Central memory CD8-positive, alpha-beta T cell (primary cell): ENCODE data around the gene REL.

Source experiments
- ATAC-seq: fragments of 150-1000 bp; cut with Tn5 transposase; replicated peaks from 2 replicates; pipeline ENCODE4 v1.10.0; 2022; ENCODE audit warnings: mild to moderate bottlenecking, moderate FRiP score, moderate number of reproducible peaks; ENCODE audit not compliant: poor library complexity, severe bottlenecking; ENCODE audit errors: extremely low read depth
- DNase-seq, 2 donors: peaks; one replicate each; pipeline ENCODE4 v3.0.0; 2021; ENCODE audit warnings: low spot score in 2 of 2
- H3K27ac Mint-ChIP-seq: one replicate; pipeline ENCODE4 v1.8.0; 2022; ENCODE audit warnings: low read depth, mild to moderate bottlenecking, moderate library complexity, mixed read lengths
- H3K27me3 Mint-ChIP-seq: one replicate; pipeline ENCODE4 v1.8.0; 2022; ENCODE audit warnings: mixed read lengths
- H3K36me3 Mint-ChIP-seq: one replicate; pipeline ENCODE4 v1.8.0; 2022; ENCODE audit warnings: mild to moderate bottlenecking, moderate library complexity, mixed read lengths; ENCODE audit not compliant: insufficient read depth
- H3K4me1 Mint-ChIP-seq: one replicate; pipeline ENCODE4 v1.8.0; 2022; ENCODE audit warnings: mixed read lengths
- H3K4me3 Mint-ChIP-seq: one replicate; pipeline ENCODE4 v1.8.0; 2022; ENCODE audit warnings: mild to moderate bottlenecking, moderate library complexity, mixed read lengths
- H3K9me3 Mint-ChIP-seq: one replicate; pipeline ENCODE4 v1.8.0; 2022; ENCODE audit warnings: mixed read lengths

The REL gene

DNA sequence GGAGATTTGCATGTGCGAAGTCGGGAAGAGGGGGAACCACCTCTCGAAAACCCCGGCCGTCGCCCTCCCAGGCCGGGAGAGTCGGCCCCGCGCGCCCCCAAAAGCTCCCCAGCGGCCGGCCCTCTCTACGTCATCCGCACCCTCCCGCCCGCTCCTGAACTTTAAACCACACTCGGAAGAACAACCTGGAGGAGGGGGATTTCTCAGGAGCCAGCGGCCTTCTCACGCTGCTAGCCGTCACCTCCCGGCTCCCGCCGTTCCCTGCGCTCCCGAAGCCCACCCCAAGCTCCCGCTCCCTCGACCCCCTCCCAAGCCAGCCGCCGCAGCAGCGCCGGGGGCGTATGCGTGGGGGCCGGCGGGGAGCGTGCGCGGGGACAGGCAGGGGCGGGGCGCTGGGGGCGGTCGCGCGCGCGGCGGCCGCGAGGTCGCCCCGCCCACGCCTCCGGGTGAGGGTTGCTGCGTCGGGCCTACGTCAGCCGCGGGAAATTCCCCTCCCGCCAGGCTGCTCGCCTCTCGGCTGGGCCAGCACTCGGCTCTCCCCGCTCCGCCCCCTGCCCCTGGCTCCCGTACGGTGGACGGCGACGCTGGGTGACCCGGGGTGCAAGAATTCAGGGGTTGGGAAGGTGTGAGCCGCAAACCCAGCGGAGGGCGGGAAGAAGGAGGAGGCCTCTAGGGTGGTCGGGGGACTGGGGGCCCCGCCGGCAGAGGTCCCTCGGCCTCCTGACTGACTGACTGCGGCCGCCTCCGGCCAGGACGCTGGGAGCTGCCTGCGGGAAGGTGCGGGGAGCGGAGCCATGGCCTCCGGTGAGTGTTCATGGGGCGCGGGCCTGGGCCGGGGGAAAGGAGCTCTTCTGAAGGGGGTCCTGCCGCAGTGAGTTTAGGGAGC, at the start of gene REL:
REL (plus strand) TSS at position 528 of the 886 bp plus-strand sequence; CDS start at position 795, 267 bp downstream.
- ATAC-seq = peak; percentile 88
- Mint-ChIP-seq H3K27ac (peak within 1 kb of the TSS; percentile 99), H3K9me3 (no peaks in the 10 kb centered on the region), H3K4me3 (peak within 1 kb of the TSS; percentile 93), H3K4me1 (peaks cover 36% of the 10 kb centered on the region), H3K27me3 (no peaks in the 10 kb centered on the region), H3K36me3 (peaks cover 28% of the 10 kb centered on the region)
- DNase-seq = peak; percentile 75 to 85

DNA sequence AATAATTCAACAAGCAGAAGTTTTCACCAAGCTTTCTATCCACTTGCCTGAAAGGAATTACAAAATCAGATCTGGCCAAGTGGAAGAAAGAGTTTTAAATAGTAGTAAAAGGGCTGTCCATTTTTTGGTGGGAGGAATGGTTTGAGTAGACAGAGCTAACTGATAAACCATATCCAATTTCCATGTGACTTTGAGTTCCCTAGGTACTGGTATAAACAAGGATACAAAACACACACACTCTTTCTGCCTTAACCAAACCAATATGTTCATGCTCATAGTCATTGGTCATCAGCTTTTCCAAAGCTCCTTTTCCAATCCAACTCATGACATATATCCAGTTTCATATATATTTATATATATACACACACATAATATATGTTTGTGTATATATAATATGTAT, 49.5 kb upstream of the REL start:
- Mint-ChIP-seq H3K27ac (no peak overlapping the region), H3K9me3 (no peaks in the 10 kb centered on the region), H3K36me3 (peaks cover 2% of the 10 kb centered on the region), H3K27me3 (peaks cover 46% of the 10 kb centered on the region), H3K4me3 (no peak overlapping the region), H3K4me1 (peaks cover 5% of the 10 kb centered on the region)
- no peak for ATAC-seq
- no peak for DNase-seq

DNA sequence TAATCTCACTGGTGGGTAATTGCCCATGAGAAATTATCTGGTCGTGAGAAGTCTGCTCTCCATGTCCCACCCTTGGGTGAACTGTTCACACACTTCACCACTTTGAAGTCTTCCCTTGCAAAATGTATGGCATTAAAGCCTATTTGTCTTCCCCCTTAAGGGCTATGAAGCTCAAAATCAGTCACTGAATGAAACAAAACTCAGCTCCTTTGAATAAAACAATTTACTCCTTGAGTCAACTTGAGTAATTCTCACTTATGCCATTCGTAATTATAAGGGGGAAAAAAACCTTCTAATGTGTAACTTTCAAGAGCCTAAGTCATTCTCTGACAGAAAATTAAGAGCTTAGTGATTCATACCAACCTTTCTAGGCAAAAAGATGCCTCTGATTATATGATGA, 48.8 kb upstream of the REL start:
- Mint-ChIP-seq H3K4me3 (no peak overlapping the region), H3K4me1 (no peaks in the 10 kb centered on the region), H3K9me3 (no peaks in the 10 kb centered on the region), H3K27ac (no peak overlapping the region), H3K27me3 (peaks cover 46% of the 10 kb centered on the region), H3K36me3 (peaks cover 2% of the 10 kb centered on the region)
- DNase-seq = no peak
- ATAC-seq = no peak

DNA sequence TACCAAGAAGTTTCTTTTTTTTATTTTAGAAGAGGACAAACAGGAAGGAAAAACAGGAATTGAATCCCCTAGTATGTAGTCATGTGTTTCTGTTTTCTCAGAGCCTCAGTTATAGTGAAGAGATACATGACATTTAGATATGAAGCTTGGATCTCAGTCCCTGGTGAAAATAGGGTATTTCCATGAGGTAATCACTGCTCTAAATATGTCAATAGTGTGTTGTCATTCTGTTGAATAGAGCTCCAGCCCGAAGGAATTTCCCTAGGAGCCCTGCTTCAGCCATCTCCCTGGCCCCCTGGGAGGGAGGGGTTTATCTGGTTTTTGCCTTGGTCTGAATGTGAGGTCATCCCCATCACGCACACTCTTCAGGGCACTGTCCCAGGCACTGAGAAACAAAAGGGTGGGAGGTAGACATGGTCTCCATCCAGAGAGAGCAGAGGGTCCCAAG, 47.1 kb upstream of the REL start:
- ATAC-seq = no peak

DNA sequence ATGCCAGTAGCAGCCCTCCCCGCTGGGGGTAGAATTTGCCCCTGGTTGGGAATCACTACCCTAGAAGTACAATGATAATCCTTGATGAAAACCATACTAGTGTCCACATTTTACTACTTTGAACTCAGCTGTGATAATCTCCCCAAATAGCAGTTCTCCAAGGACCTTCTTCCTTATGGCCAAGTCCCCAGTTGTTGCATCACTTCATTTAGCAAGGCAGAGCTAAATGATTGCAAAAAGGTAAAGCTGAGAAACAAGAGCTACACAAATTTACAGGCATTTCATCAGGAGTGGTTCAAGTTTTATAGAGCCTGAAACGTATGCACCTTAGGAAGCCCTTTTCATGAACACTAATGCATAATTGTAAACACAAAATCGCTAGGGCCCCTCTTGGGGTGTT, 44.9 kb upstream of the REL start:
- Mint-ChIP-seq H3K36me3 (peaks cover 2% of the 10 kb centered on the region), H3K4me1 (peaks cover 9% of the 10 kb centered on the region), H3K4me3 (no peak overlapping the region), H3K27ac (no peak overlapping the region), H3K27me3 (peaks cover 30% of the 10 kb centered on the region), H3K9me3 (no peaks in the 10 kb centered on the region)
- ATAC-seq (no peak), DNase-seq (no peak)

More for the DNA sequence above, 47.1 kb upstream of the REL start:
- H3K4me3 Mint-ChIP-seq = no peak overlapping the region
- H3K9me3 Mint-ChIP-seq = no peaks in the 10 kb centered on the region
- no peaks in the 10 kb centered on the region for H3K4me1 Mint-ChIP-seq
- DNase-seq = no peak
- H3K36me3 Mint-ChIP-seq = peaks cover 2% of the 10 kb centered on the region
- H3K27me3 Mint-ChIP-seq = peaks cover 46% of the 10 kb centered on the region
- H3K27ac Mint-ChIP-seq = no peak overlapping the region

DNA sequence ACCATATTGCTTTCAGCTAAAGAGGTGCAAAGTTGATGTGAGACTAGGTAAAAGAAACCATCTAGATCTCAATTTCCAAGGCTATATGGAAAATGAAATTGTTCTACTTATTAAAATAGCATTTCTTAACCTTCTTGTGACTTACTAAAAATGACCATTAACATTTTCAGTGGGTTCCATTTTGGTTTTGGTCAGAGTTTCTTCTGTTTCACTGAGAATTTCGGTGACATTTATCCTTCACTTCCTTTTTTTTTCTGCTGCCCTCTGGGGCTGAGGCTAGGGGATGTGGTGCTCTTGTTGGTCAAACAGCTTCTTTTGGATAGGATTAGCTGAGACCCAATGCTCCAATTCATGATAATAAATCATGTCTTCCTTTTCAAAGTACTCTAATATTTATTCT, 44.3 kb upstream of the REL start:
- no peaks in the 10 kb centered on the region for H3K9me3 Mint-ChIP-seq
- DNase-seq = no peak
- H3K27me3 Mint-ChIP-seq = peaks cover 30% of the 10 kb centered on the region
- peaks cover 9% of the 10 kb centered on the region for H3K4me1 Mint-ChIP-seq
- H3K36me3 Mint-ChIP-seq = no peaks in the 10 kb centered on the region
- H3K27ac Mint-ChIP-seq = no peak overlapping the region
- ATAC-seq = no peak
- no peak overlapping the region for H3K4me3 Mint-ChIP-seq

DNA sequence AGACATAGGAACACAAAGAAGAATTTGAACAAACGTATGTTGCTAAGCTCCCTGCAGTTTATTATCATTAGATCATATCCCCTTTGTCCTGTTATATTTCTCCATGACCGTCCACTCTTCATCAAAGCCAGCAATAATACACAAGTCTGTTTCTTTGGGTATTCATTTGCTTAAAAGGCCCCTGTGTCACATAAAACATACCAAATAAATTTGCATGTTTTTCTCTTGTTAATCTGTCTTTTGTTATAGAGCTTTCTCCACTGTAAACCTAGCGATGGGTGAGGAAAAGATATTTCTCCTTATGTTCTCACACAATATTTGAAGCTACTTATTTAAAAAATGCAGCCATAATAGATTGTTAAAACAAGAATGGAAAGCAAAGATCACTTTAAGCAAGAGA, 42.9 kb upstream of the REL start:
- no peak for DNase-seq
- Mint-ChIP-seq H3K27me3 (peaks cover 26% of the 10 kb centered on the region), H3K27ac (no peak overlapping the region), H3K36me3 (no peaks in the 10 kb centered on the region), H3K4me3 (no peak overlapping the region), H3K9me3 (no peaks in the 10 kb centered on the region), H3K4me1 (peaks cover 9% of the 10 kb centered on the region)
- ATAC-seq = no peak

DNA sequence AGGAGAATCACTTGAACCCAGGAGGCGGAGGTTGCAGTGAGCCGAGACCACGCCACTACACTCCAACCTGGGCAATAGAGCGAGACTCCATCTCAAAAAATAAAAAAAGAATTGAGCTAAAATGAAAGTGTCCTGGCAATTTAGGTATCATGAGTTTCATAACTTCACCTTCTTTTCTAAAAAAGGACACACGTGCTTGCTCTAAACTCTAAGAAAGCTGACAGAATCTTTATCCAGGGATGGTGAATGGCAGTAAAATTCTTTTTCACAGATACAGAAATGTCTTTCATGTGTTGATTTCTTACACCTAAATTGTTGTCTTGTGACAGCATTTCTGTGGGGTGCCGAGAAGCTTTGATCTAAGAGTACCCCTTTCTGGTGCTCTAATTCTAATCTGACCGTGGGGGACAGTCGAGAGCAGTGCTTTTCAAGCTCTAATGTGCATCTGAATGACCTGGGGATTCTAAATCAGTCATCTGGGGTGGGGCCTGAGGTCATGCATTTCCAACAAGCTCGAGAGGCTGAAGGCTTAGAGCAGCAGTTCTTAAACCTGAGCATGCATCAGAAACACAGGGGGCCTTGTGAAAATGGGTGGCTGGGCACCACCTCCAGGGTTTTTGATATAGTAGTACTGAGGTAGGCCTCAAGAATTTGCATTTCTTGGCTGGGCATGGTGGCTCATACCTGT, 42.1 kb upstream of the REL start:
- Mint-ChIP-seq H3K4me1 (peaks cover 9% of the 10 kb centered on the region), H3K27me3 (peaks cover 18% of the 10 kb centered on the region), H3K27ac (no peak overlapping the region), H3K9me3 (no peaks in the 10 kb centered on the region), H3K4me3 (no peak overlapping the region), H3K36me3 (no peaks in the 10 kb centered on the region)
- ATAC-seq (no peak), DNase-seq (no peak)

DNA sequence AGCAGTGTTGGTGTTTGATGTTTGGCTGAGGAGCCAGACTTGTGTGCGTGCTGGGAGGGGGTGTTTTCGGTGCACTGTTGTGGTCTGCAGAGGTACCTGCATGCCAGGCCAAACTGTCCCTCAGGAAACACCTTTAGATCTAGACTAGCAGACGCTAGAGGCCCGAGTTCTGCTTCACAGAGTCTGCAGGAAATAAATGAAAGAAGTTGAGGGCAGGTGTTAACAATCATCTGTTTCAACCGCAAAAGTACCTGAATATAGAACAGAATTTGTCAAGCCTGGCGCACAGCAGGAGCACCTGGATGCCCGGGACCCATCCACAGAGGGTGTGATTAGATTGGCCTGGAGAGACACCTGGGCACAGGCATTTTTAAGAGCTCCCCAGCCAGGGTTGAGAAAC, 40.5 kb upstream of the REL start:
- H3K4me1 Mint-ChIP-seq = peaks cover 9% of the 10 kb centered on the region
- peaks cover 2% of the 10 kb centered on the region for H3K27me3 Mint-ChIP-seq
- peak overlapping the region; percentile 66 for H3K27ac Mint-ChIP-seq
- H3K36me3 Mint-ChIP-seq = no peaks in the 10 kb centered on the region
- DNase-seq = no peak
- H3K9me3 Mint-ChIP-seq = no peaks in the 10 kb centered on the region
- no peak overlapping the region for H3K4me3 Mint-ChIP-seq
- peak; percentile 60 for ATAC-seq

DNA sequence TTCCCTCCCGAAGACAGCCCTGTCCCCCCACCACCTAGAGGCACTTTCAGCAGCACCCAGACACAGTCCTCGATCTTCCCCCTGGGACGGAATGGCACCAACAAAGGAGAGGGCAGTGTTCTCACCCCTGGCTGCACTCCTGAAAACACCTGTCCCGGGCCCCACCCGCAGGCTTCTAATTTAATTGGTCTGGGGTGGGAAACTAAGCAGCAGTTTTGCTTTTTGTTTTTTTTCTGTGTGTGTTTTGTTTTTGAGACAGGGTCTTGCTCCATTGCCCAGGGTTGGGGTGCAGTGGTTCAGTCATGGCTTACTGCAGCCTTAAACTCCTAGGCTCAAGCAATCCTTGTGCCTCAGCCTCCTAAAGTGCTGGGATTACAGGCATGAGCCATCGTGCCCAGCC, 38.4 kb upstream of the REL start:
- no peaks in the 10 kb centered on the region for H3K27me3 Mint-ChIP-seq
- no peaks in the 10 kb centered on the region for H3K9me3 Mint-ChIP-seq
- peaks cover 9% of the 10 kb centered on the region for H3K4me1 Mint-ChIP-seq
- ATAC-seq (no peak), DNase-seq (no peak)
- no peak overlapping the region for H3K4me3 Mint-ChIP-seq
- no peaks in the 10 kb centered on the region for H3K36me3 Mint-ChIP-seq
- H3K27ac Mint-ChIP-seq = no peak overlapping the region

DNA sequence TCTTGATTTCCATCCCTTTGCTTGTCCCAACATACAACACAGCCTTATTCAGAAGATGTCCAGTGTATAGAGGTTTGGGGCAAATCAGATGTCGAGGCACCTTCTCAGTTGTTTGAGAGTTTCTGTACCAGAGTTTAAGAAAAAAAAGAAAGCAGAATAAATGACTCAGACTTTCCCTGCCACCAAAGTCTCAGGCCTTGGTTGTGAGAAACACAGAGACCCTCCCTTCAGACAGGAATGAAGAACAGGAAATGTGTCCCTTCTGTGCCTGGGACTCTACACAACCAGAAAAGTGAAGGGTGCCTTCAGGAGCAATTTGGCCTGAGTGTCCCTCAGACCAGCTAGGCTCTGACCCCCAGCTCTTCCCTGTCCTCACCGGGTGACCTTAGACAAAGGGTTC, 37.3 kb upstream of the REL start:
- H3K4me1 Mint-ChIP-seq = peaks cover 9% of the 10 kb centered on the region
- no peaks in the 10 kb centered on the region for H3K27me3 Mint-ChIP-seq
- no peaks in the 10 kb centered on the region for H3K9me3 Mint-ChIP-seq
- H3K27ac Mint-ChIP-seq = no peak overlapping the region
- ATAC-seq = no peak
- H3K4me3 Mint-ChIP-seq = no peak overlapping the region
- no peaks in the 10 kb centered on the region for H3K36me3 Mint-ChIP-seq
- no peak for DNase-seq

DNA sequence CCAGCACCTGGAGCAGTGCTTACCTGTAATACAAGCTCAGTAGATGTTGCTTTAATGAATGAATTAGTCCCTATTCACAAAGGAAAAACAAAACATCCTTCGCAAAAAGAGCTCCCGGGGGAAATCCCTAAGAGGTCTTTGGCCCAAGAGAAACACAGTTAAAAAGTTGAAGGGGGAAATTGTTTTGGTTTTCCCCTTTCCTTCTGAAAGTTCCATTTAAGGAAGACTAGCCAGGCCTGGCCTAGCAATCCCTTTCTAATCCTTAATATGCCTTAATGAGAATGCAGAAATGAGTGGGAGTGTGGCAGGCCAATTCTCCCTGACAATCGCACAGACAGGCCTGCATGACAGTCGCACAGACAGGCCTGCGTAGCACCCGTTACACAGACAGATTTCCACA, 33.5 kb upstream of the REL start:
- DNase-seq (no peak), ATAC-seq (no peak)
- Mint-ChIP-seq H3K27ac (no peak overlapping the region), H3K4me3 (no peak overlapping the region), H3K9me3 (no peaks in the 10 kb centered on the region), H3K27me3 (no peaks in the 10 kb centered on the region), H3K4me1 (no peaks in the 10 kb centered on the region), H3K36me3 (no peaks in the 10 kb centered on the region)

DNA sequence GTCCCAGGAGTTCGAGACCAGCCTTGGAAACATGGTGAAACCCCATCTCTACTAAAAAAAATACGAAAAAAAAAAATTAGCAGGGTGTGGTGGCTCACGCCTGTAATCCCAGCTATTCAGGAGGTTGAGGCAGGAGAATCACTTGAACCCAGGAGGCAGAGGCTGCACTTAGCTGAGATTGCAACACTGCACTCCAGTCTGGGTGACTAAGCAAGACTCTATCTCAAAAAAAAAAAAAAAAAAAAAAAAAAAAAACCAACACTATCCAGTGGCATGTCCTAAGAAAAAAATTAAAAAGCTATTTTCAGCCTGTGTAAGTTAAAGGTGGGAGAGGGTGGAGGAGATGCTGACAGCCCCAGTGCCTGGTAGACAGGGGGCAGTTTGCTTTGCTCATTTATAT, 32.2 kb upstream of the REL start:
- Mint-ChIP-seq H3K27me3 (no peaks in the 10 kb centered on the region), H3K9me3 (no peaks in the 10 kb centered on the region), H3K36me3 (no peaks in the 10 kb centered on the region), H3K27ac (no peak overlapping the region), H3K4me3 (no peak overlapping the region), H3K4me1 (no peaks in the 10 kb centered on the region)
- DNase-seq (no peak), ATAC-seq (no peak)
